Pons (tissue), 1 donor: ENCODE measurements around the gene TMC2.

ENCODE experiments used
- DNase-seq: peaks from one replicate; pipeline ENCODE4 v3.0.0-alpha.2; 2016; ENCODE audit warnings: low spot score

TMC2 gene

DNA sequence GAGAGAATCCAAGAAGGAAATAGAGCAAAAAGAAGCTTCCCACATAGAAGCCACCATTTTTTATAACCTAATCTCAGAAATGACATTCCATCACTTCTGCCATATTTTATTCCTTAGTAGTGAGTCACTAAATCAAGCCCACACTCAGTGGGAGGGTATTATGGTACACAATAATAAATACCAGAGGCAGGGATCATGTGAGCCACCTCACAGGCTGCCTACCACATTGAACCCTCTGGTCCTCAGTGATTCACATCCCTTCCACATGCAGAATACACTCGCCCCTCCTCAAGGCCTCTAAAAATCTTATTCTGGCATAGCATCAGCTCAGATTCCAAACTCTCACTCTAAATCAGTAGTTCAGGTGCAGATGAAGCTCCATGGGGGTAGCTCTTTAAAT is 49.4 kb downstream of the TMC2 start:
- no peak for DNase-seq

DNA sequence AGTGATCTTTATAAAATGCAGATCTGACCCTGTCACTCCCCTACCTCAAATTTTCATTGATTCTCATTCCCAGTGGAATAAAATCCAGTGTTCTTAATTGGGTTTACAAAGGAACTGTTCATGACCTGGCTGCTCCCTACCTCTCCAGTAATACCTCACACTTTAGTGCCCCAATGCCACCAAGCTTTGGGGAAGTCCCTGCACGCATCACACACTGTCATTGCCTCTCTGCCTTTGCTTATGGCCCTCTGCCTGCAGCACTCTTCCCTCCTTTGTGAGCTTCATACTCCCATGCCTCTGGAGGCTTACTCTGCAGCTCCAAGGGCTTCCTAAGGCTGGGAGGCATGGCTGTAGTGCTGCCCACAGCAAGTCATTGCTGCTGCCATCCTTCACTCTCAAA is 57.4 kb downstream of the TMC2 start:
- no peak for DNase-seq

DNA sequence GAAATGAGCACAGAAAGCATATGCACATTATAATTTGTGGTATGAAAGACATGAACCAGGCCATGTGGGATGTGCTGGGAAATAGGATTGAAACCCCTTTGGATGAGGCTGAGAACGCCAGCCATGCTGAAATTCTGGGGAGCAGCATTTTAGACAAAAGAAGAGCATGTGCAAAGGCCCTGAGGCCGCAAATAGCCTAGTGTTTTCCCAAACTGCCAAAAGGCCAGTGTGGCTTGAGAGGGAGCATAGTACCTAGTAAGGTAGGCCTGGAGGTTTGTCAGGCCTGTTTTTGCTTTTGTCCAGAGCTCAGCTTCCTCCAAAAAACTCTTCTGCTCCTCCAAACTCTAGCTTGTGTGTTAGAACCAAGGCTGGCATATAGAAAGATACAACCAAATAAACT is 58.7 kb downstream of the TMC2 start:
- no peak for DNase-seq

DNA sequence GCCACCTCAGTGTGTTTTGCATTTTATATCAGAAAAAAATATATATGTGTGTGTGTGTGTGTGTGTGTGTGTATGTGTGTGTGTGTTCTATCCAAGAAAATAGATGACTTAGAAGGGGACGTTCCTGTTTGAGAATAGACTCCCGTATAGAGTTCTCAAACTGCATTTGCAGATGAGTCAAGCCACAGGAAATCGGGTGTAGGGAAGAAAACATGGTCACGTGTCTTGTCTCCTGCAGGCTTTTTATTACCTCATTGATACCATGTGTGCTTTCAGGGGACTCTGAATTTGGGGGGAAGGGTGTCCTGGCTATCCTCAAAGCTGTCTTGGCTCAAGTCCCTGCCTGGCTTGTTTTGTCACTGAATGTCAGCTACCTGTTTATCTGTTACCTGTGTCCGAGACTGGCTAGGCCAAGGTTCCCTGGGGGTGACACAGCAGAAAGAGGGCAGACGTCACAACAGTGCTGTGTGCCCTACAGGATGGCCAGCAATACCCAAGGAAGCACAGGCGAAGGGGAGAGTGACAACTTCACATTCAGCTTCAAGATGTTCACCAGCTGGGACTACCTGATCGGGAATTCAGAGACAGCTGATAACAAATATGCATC is 60.4 kb downstream of the TMC2 start:
- no peak for DNase-seq

DNA sequence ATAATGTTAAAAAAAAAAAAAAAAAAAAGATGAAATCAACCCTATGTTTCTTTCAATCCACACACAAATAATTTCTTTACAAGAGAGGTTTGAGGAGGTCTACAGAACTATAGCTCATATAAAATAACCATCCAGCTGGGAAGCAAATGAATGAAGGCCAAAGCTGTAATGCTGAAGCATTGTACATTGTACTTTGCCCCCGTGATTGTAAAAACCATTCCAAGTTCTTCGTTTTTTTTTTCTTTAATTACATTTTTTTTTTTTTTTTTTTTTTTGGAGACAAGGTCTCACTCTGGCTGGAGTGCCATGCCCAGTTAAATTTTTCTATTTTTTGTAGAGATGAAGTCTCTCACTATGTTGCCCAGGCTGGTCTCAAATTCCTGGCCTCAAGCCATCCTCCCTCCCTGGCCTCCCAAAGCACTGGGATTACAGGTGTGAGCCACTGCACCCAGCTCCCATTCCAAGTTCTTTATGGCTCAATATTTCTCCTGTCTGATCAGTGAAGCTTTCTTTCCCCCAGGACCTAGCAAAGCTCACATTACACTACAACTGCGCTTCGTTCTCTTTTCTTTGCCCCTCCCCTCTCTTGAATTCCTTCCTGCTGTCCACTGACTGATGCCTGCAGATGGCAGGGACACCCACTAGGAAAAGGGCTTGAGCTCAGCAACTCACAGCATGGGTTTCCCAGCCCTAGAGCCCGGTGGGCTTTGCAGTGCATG is 63.1 kb downstream of the TMC2 start:
- no peak for DNase-seq

DNA sequence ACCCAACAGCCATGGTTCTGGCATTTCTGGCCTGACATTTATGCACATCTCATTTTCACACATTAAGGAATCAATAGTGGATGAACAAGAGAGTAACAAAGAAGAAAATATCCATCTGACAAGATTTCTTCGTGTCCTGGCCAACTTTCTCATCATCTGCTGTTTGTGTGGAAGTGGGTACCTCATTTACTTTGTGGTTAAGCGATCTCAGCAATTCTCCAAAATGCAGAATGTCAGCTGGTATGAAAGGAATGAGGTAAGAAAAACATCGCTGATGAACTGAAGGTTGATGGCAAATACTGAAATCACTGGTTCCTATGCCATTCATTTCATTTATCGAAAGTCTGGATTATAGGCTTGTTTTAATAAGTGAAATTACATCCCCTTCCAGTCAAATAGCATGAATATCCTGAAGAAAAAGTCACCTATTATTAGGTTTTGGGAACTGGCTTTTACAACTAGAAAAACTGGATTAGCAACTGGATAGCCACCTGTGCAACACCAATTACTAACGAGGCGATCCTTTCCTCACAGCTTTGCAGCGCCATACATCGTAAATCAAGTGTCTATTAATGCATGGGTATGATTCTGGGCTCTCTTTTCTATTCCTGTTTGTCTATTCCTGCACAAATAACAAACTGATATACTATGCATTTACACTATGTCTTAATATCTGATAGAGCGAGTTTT is 65.8 kb downstream of the TMC2 start:
- DNase-seq = no peak

DNA sequence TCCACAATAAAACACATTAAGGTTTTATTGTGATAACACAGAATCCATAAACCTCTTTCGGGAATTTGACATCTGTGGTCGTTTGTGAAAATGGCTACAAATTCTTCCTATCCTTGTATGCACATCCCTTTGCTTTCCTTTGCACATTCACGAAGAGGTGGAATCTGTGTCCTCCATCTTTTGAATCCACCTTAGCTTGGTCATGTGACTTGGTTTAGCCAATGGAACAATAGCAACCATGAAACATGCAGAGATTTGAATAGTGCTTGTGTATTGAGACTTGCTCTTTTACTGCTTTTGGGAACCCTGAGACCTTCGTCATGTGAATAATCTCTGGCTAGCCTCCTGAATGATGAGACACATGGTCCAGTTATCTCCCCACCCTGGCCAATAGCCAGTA is 66.4 kb downstream of the TMC2 start:
- no peak for DNase-seq

DNA sequence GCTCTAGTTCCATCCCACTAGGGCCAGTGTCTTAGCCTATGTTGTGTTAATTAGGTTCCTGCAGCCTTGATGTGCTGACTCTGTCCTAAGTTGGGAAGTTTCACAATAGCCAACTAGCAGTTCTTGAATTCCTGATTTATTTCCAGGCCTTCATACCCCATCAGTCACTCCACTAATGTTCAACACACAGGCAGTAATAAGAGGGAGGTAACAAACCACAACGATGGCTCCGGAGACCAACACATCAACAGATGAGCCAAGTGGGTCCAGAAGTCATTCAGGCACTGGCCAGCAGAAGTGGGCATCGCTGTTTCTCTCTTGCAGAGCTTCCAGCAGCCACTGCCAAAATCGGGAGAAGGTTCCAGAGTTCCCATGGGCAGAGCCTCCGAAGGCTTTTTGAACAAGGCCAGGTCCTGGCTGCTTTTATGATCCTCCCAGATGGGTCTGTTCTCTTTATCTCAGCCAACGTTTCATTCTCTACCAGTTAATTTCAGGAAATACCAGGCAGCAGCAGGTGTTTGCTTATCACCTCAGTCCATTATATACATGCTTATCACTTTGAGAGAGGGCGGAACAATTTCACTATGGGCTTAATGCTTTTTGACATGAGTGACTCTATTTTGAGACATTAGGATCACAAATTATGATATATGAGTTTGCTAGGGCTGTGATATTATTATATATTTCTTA is 67.6 kb downstream of the TMC2 start:
- no peak for DNase-seq

DNA sequence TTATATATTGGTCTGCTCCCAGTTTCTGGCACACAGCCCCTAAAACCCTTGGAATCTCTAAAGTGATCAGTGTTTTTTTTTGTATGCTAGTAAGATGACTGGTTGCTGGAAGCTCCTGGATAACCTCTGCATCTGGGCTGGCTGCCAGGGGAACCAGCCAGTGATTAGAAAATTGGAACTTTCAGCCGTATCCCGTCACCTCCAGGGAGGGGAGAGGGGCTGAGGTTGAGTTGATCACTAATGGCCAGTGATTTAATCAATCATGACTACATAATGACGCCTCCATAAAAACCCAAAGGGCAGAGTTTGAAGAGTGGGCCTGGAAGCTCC is 68.1 kb downstream of the TMC2 start:
- no peak for DNase-seq

DNA sequence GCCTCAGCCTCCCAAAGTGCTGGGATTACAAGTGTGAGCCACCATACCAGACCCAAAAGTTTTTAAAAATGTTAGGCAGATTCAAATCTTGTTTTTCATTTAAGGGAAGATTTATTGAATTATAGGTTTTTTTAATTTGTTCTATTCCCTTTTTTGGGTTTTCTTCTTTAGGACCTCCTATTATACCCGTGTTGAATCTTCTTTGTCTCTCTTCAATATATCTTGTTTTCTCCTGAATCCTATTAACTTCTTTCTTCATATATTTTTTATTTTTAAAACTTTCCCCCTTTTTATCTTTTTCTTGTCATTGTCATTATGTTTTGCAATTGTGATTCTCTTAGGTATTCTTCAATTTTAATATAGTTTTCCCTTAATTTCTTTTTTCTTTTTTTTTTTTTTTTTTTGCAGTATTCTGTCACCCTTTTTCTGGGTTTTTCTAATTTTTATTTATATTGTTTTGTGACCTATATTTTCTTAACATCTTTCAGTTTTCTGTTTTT is 70.2 kb downstream of the TMC2 start:
- no peak for DNase-seq

DNA sequence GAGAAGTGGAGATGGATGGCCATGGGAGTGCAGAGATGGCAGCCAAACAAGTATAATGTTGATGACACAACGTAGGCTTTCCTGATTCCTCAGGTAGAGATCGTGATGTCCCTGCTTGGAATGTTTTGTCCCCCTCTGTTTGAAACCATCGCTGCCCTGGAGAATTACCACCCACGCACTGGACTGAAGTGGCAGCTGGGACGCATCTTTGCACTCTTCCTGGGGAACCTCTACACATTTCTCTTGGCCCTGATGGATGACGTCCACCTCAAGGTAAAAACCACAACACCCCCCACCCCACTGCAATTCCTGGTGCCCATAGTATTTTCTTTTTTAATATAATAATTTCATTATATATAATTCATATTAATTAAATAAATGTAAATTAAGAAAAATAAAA is 74.0 kb downstream of the TMC2 start:
- DNase-seq = no peak

DNA sequence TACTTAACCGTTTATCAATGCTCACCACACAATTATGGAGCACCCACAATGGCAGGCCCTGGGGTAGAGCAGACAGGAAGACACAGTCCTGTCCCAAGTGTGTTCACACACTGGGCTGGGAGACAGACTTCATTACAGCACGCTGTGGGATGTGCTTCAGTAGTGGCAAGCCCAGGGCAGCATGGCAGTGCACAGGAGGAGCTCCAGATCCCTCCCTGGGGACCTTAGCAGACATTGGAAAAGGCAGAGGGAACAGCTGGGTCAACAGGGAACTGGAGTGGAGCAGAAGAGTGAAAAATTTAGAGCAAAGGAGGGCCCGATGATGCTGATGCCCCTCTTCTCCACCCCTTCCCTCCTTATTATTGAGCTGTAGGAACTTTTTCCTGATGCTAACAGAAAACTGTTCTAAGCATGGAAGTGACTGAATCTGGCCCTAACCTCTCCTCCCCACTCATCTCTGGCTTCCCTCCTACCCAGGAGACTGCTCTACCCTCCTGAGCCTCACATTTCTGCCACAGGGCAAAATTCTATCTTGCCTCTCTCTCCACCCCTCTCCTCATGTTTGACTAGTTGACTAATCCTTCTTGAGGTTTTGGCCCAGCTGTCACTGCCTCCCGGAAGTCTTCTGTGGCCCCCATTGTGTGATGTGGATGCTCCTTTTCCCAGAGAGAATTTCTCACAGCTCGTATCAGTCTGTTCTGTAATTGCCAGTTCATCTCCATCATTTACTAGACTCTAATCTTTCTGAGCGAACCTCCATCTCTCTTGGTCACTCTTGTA is 74.8 kb downstream of the TMC2 start:
- DNase-seq = no peak

DNA sequence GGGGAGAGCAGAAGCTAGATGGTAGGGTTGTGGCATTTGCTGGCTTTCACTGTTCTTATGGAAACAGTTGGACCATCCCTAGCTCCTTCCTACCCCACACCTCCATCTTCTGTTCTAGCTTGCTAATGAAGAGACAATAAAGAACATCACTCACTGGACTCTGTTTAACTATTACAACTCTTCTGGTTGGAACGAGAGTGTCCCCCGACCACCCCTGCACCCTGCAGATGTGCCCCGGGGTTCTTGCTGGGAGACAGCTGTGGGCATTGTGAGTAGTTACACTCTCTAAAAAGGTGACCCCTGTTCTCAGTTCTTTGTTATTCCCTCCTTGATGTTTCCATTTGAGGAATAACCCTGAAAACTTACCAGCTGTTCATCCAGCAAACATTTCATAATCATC is 75.7 kb downstream of the TMC2 start:
- DNase-seq = no peak

DNA sequence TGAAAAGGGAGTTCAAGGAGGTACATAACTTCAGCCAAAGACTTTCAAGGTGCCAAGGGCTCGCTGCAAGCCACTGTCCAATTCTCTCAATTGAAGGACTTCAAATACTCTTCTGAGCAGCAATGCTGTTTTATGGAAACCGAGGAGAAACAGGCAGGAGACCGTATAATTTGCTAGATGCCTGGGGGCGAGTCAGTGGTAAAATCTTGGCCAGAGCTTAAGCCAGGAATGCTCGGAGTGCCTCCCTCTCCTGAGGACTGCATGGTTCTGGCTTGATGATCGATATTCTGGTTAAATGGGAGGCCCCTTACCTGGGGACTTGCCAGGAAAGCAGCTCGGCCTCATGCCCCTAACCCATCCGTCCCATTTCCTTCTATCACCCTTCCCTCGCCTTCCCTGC is 80.3 kb downstream of the TMC2 start:
- no peak for DNase-seq

DNA sequence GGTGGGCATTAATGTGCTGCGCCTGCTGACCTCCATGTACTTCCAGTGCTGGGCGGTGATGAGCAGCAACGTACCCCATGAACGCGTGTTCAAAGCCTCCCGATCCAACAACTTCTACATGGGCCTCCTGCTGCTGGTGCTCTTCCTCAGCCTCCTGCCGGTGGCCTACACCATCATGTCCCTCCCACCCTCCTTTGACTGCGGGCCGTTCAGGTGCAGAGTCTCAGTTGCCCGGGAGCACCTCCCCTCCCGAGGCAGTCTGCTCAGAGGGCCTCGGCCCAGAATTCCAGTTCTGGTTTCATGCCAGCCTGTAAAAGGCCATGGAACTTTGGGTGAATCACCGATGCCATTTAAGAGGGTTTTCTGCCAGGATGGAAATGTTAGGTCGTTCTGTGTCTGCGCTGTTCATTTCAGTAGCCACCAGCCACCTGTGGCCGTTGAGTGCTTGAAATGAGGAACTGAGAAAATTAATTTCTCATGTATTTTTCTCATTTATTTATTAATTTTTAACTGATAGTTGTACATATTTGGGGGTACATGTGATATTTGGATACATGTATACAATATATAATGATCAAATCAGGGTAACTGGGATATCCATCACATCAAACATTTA is 80.8 kb downstream of the TMC2 start:
- DNase-seq = no peak

DNA sequence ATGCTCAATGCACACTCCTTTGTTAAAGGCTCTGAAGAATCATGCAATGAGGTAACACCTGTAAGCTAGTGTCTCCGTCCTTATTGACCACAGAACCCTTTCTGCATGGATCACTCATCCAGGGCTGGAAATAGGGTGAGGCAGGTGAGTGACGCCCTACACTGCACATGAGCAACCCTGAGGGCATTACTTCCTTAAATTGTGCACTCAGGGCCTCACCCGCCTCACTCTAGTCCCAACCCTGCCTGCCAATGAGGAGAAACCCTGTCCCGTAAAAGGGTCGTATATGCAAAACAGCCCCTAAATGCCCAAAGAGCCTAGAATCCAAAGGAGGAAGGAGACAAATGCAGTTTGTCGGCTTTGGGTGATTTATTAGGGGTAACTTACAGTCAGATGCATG is 82.4 kb downstream of the TMC2 start:
- no peak for DNase-seq

DNA sequence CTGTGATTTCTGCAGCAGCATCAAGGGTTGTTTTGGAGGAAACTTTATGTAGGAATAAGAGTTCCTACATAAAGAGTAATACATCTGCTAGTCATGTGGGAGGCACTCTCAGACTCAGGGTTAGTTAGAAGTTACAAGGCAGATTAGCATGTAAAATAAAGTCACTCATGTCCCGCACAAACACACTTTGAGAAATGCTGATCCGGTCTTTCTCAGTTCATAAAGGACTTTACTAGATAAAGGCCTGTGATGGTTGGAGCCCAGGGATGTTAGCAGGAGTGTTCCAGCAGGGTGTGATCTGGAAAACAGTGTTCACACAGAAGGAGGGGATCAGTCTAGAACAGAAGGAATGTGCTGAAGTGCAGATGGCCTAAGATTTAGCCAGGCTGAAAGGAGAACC is 83.0 kb downstream of the TMC2 start:
- DNase-seq = no peak

DNA sequence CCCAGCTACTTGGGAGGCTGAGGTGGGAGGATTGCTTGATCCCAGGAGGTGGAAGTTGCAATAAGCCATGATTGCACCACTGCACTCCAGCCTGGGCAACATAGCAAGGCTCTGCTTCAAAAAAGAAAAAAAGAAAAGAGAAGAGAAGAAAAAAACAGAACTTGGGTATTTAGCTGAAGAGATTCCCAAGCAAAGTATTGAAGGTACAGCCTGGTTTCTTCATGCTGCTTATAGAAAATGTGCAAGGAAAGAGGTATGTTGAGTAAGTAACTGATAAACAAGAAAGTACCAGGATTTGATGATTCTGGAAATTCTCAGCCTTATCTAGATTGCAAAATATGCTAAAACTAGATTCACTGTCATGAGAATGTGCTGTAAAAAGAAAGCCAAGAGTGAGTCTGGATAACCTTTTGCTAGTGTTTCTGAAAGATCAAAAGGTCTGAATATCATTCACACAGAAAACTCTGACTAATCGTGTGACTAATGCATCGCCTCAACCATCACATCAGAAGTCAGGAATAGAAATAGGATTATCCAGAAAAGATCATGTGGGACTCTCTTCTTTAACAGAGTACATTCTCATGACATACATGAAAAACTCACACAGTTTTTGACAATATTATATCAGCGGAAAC is 83.7 kb downstream of the TMC2 start:
- DNase-seq = no peak

DNA sequence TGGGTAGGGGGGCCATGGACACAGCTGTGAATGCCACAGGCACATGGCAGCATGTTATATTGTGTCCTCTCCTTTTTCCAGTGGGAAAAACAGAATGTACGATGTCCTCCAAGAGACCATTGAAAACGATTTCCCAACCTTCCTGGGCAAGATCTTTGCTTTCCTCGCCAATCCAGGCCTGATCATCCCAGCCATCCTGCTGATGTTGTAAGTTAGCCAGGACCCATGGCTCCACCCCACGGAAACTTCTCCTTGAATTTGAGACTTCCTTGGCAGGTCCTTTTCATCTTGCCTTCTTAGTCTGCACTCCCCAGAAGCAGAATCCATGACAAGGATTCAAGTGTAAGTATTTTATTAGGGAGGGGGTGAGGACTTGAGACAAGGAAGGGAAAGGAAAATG is 87.8 kb downstream of the TMC2 start:
- DNase-seq = no peak

DNA sequence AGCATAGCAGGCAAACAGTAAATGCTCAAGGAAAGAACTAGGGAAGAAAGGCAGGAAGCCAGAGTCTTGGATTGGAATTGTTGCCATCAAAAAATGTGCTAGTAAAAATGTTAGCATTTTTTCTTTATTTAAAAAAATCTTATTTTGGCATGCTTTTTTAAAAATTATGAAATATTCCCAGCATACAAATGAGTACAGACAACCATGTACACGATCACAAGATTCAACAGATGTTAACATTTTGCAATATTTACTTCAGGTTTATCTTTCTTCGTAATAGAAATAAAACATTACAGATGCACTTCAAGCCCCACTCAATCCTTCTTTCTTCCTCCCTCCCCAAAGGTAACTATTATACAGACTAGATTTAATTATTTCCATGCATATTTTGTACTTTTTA is 88.7 kb downstream of the TMC2 start:
- no peak for DNase-seq

DNA sequence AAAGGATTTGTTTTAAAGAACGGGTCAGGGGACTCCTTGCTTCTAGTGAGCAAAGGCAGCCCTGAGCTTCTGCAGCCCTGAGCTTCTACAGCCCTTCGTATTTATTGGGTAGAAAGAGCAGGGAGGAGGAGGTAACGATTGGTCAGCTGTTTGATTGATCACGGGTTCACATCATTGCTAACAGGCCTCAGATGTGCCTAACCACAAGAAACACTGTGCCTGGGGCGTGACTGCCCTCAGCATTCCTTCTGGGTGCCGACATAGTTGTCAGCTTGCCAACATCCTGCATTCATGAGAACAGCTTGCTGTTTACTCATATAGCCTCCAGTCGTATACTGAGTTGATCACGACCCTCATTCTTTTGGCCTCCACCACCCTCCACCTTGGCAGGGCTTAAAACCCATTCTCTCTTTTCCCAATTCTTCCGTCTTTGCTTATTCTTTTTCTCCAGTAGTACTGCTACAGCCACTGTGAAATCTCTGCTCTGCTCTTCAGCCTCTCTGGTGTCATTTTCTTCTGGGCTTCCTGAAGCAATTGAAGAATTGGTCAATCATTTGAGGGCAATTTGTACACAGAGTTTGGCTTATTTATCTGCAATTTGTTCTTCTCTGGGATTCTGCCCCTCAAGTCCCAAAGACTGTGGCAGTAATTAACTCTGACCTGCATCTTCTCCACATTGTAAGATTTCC is 90.6 kb downstream of the TMC2 start:
- no peak for DNase-seq
